GM19452 (cell line): ENCODE measurements around the gene MAP3K7.
"Not testable (repeated sequence)": the region's sequence is repeated elsewhere in the genome, so short reads cannot be mapped to it uniquely, and the experiment has no call there.

Experiments
- ATAC-seq: cut with Tn5 transposase; IDR thresholded peaks from one replicate; pipeline ENCODE4 v1.9.1; 2021; ENCODE audit not compliant: unreplicated experiment

The MAP3K7 gene

GRCh38 chr6:90578894-90579549, 7.8 kb downstream of the MAP3K7 start:
- ATAC-seq: no peak

GRCh38 chr6:90575267-90575666, 11.6 kb downstream of the MAP3K7 start:
- no peak for ATAC-seq

GRCh38 chr6:90574610-90575009, 12.3 kb downstream of the MAP3K7 start:
- no peak for ATAC-seq

GRCh38 chr6:90573624-90574023, 13.2 kb downstream of the MAP3K7 start:
- no peak for ATAC-seq

- ATAC-seq: no peak
These were observed 14.0 kb downstream of the MAP3K7 start for GRCh38 chr6:90572856-90573255.

GRCh38 chr6:90569223-90569622, 17.6 kb downstream of the MAP3K7 start:
- ATAC-seq: no peak

GRCh38 chr6:90567682-90568081, 19.2 kb downstream of the MAP3K7 start:
- ATAC-seq: not testable (repeated sequence)

- ATAC-seq: not testable (repeated sequence)
These were observed 24.5 kb downstream of the MAP3K7 start for GRCh38 chr6:90562341-90562740.

GRCh38 chr6:90559931-90560330, 26.9 kb downstream of the MAP3K7 start:
- ATAC-seq: no peak

- ATAC-seq: no peak
These were observed 29.9 kb downstream of the MAP3K7 start for GRCh38 chr6:90557006-90557405.

GRCh38 chr6:90547991-90548390, 38.9 kb downstream of the MAP3K7 start:
- ATAC-seq: no peak

GRCh38 chr6:90547079-90547478, 39.8 kb downstream of the MAP3K7 start:
- no peak for ATAC-seq

GRCh38 chr6:90545448-90545847, 41.4 kb downstream of the MAP3K7 start:
- ATAC-seq: no peak

- ATAC-seq: no peak
These were observed 42.1 kb downstream of the MAP3K7 start for GRCh38 chr6:90544741-90545140.

GRCh38 chr6:90544081-90544480, 42.8 kb downstream of the MAP3K7 start:
- ATAC-seq: no peak

GRCh38 chr6:90541221-90541620, 45.7 kb downstream of the MAP3K7 start:
- no peak for ATAC-seq

GRCh38 chr6:90538278-90539046, 48.4 kb downstream of the MAP3K7 start:
- ATAC-seq: no peak

GRCh38 chr6:90537723-90538258, 49.1 kb downstream of the MAP3K7 start:
- no peak for ATAC-seq

GRCh38 chr6:90537027-90537426, 49.8 kb downstream of the MAP3K7 start:
- ATAC-seq: no peak

- ATAC-seq: no peak
These were observed 50.4 kb downstream of the MAP3K7 start for GRCh38 chr6:90536520-90536919.

- ATAC-seq: no peak
These were observed 52.4 kb downstream of the MAP3K7 start for GRCh38 chr6:90534337-90535025.
